ACC112 (cell line): ENCODE measurements around the gene POU2F3.
A peak's percentile ranks its signal among the peaks of the same experiment; 100 is the strongest.

Source experiments
- H2AFZ ChIP-seq: fragments of 200-600 bp; sonication (generic); one replicate; pipeline ENCODE4 v1.6.0; 2017; ENCODE audit warnings: antibody characterized with exemption, low read length; ENCODE audit not compliant: unreplicated experiment
- H3K27ac ChIP-seq: fragments of 200-600 bp; sonication (generic); 2 replicates; pipeline ENCODE4 v1.5.1; 2014; ENCODE audit warnings: low read depth, mild to moderate bottlenecking, antibody characterized with exemption, low read length, moderate library complexity
- H3K27me3 ChIP-seq: fragments of 200-600 bp; sonication (generic); 2 replicates; pipeline ENCODE4 v1.6.1; 2014; ENCODE audit warnings: mild to moderate bottlenecking, antibody characterized with exemption, low read length, moderate library complexity, mixed read lengths; ENCODE audit not compliant: insufficient read depth
- H3K36me3 ChIP-seq: fragments of 200-600 bp; sonication (generic); 2 replicates; pipeline ENCODE4 v1.6.1; 2016; ENCODE audit warnings: mild to moderate bottlenecking, antibody characterized with exemption, low read length, moderate library complexity, mixed read lengths; ENCODE audit not compliant: insufficient read depth
- H3K4me1 ChIP-seq: fragments of 200-600 bp; sonication (generic); one replicate; pipeline ENCODE4 v1.6.1; 2016; ENCODE audit warnings: low read length, mixed read lengths; ENCODE audit not compliant: insufficient read depth, unreplicated experiment, control insufficient read depth
- H3K4me3 ChIP-seq: fragments of 200-600 bp; sonication (generic); 2 replicates; pipeline ENCODE4 v1.5.1; 2014; ENCODE audit warnings: mild to moderate bottlenecking, low read depth, low read length
- H3K79me2 ChIP-seq: fragments of 200-600 bp; sonication (generic); one replicate; pipeline ENCODE4 v1.6.0; 2016; ENCODE audit warnings: low read length; ENCODE audit not compliant: control insufficient read depth, unreplicated experiment, insufficient read depth

The POU2F3 gene

GRCh38 chr11:120324932-120325810, 85.2 kb downstream of the POU2F3 start, which contains the start of gene TLCD5:
Gene TLCD5 (plus strand): TSS chr11:120325299. CDS start chr11:120327442, 2,143 bp downstream.
- Histone ChIP-seq H3K27ac (peak within 1 kb of the TSS; percentile 81), H3K4me3 (peak within 1 kb of the TSS; percentile 94), H2AFZ (peak within 1 kb of the TSS; percentile 66), H3K4me1 (peaks cover 30% of the 10 kb centered on the region), H3K36me3 (peaks cover 5% of the 10 kb centered on the region), H3K79me2 (peaks cover 27% of the 10 kb centered on the region), H3K27me3 (no peaks in the 10 kb centered on the region)

DNA sequence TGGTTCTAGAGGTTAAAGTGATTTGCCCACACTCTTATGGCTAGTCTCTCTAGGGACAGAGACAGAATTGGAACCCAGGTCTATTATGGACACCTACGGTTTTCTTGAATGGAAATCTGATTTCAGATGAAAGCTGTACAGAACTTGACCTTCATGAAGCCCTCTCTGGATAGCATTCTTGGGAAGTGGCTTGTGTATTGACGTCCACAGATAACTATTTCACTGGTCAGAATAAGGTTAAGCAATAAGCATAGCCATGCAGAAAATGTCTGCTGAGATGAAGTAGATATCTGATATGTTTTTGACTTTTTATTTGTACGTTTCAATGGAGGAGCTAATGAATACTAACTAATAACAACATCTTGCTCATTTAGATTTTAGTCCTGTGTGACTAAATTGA, 86.3 kb downstream of the POU2F3 start:
- peaks cover 27% of the 10 kb centered on the region for H3K79me2 ChIP-seq
- H3K27me3 ChIP-seq: no peaks in the 10 kb centered on the region
- H3K4me1 ChIP-seq: peaks cover 41% of the 10 kb centered on the region
- peak overlapping the region; percentile 66 for H2AFZ ChIP-seq
- H3K4me3 ChIP-seq: peak overlapping the region; percentile 94
- H3K27ac ChIP-seq: peak overlapping the region; percentile 81
- H3K36me3 ChIP-seq: peaks cover 11% of the 10 kb centered on the region

- Histone ChIP-seq H3K36me3 (peaks cover 11% of the 10 kb centered on the region), H3K4me3 (peak overlapping the region; percentile 94), H3K27ac (peak overlapping the region; percentile 81), H3K4me1 (peaks cover 47% of the 10 kb centered on the region), H3K79me2 (peaks cover 27% of the 10 kb centered on the region), H3K27me3 (no peaks in the 10 kb centered on the region), H2AFZ (no peak overlapping the region)
Observed at GRCh38 chr11:120326845-120327281, 86.9 kb downstream of the POU2F3 start.

DNA sequence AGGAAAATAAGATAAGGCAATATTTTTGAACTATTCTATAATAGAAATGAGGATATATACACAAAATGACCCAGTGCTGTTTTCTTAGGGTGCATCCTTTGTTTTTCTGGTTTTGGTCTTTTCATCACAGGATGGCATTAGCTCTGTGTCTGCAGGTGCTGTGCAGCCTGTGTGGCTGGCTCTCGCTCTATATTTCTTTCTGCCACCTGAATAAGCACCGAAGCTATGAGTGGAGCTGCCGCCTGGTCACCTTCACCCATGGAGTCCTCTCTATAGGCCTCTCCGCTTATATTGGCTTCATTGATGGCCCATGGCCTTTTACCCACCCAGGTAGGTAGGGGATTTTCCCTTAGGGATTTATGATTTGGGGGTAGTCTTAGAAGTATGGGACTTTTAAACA, 87.4 kb downstream of the POU2F3 start:
- Histone ChIP-seq H3K4me3 (peak overlapping the region; percentile 94), H3K27ac (peak overlapping the region; percentile 81), H3K79me2 (peaks cover 27% of the 10 kb centered on the region), H2AFZ (no peak overlapping the region), H3K27me3 (no peaks in the 10 kb centered on the region), H3K4me1 (peaks cover 52% of the 10 kb centered on the region), H3K36me3 (peaks cover 11% of the 10 kb centered on the region)

- peaks cover 11% of the 10 kb centered on the region for H3K36me3 ChIP-seq
- H2AFZ ChIP-seq: no peak overlapping the region
- peaks cover 27% of the 10 kb centered on the region for H3K79me2 ChIP-seq
- peak overlapping the region; percentile 95 for H3K27ac ChIP-seq
- peaks cover 66% of the 10 kb centered on the region for H3K4me1 ChIP-seq
- H3K27me3 ChIP-seq: no peaks in the 10 kb centered on the region
- H3K4me3 ChIP-seq: no peak overlapping the region
Observed at GRCh38 chr11:120329556-120329955, 89.6 kb downstream of the POU2F3 start.

DNA sequence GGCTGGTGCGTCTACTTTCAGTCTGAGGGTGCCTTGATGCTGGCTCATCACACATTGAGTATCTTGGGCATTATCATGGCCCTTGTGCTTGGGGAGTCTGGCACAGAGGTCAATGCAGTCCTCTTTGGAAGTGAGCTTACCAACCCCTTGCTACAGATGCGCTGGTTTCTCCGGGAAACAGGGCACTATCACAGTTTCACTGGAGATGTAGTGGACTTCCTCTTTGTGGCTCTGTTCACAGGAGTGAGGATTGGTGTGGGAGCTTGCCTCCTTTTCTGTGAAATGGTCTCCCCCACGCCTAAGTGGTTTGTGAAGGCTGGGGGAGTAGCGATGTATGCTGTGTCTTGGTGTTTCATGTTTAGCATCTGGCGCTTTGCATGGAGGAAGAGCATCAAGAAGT, 90.1 kb downstream of the POU2F3 start:
- Histone ChIP-seq H2AFZ (no peak overlapping the region), H3K27ac (peak overlapping the region; percentile 95), H3K4me1 (peaks cover 66% of the 10 kb centered on the region), H3K4me3 (no peak overlapping the region), H3K27me3 (no peaks in the 10 kb centered on the region), H3K79me2 (peaks cover 27% of the 10 kb centered on the region), H3K36me3 (peaks cover 11% of the 10 kb centered on the region)

GRCh38 chr11:120331301-120331996, 91.5 kb downstream of the POU2F3 start:
- Histone ChIP-seq H3K79me2 (peaks cover 21% of the 10 kb centered on the region), H3K27me3 (no peaks in the 10 kb centered on the region), H3K4me3 (peak overlapping the region; percentile 44; the same call in 1 of the 2 replicates), H3K27ac (peak overlapping the region; percentile 95), H2AFZ (no peak overlapping the region), H3K36me3 (peaks cover 11% of the 10 kb centered on the region), H3K4me1 (peaks cover 63% of the 10 kb centered on the region)

DNA sequence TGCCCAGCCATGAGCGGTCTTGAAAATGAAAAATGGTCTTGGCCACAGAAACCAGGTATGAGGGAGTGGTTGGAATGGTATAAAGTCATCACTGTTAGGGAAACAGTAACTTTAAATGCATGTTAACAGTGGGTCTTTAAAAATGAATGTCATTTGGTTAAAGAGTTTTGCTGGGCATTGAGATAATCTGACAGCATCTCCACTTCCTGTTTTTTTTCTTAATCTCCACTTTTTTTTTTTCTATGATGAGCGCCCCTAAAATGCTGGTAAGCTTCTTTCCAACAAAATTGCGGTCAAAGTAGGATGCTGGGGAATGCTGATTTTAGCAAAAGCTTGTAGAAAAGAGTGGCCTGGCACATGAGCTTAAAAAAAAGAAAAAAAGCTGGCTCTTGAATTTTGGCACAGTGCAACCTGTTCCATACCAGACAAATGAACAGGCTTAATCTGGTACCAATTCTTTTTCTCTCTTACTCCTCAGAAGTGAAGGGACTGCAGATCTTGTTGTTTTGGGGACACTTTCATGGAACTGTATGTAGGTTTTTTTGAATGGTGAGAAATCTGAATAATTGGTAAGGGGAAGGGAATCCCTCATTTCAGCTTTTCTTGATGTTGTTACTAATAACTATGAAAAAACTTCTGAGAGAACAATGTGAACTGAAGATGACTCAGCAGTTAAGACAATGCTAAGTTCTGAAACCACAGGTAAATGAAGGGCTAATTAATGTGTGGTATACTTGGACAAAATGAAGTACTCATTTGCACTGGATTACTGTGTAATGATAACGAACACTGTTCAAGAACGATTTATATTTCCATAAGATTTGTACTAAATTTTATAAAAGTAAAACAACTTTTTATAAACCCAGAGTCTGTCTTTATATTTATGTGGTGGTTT, 93.1 kb downstream of the POU2F3 start:
- peaks cover 11% of the 10 kb centered on the region for H3K36me3 ChIP-seq
- H2AFZ ChIP-seq: no peak overlapping the region
- no peak overlapping the region for H3K4me3 ChIP-seq
- H3K4me1 ChIP-seq: peaks cover 50% of the 10 kb centered on the region
- H3K79me2 ChIP-seq: peaks cover 24% of the 10 kb centered on the region
- peak overlapping the region; percentile 95 for H3K27ac ChIP-seq
- no peaks in the 10 kb centered on the region for H3K27me3 ChIP-seq

DNA sequence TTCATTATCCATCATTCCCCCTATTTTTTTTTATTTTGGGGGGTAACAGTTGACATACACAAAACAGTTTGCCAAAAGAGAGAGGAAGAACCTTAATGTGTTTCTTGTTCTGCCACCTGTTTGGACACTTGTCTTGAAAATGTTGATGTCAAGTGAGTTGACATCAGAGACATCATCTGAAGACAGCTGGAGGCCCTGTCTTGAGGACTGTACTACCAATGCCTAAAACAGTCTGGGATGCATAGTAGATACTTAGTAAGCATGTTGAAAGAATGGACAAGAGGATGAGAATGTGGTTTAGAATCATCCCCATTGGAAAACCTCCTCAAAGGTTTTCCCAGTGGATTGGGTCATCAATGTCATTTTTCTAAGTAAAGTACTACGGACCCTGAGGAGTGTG, 93.9 kb downstream of the POU2F3 start:
- no peaks in the 10 kb centered on the region for H3K27me3 ChIP-seq
- H3K4me1 ChIP-seq: peaks cover 50% of the 10 kb centered on the region
- H3K4me3 ChIP-seq: no peak overlapping the region
- peak overlapping the region; percentile 95 for H3K27ac ChIP-seq
- peaks cover 11% of the 10 kb centered on the region for H3K36me3 ChIP-seq
- peaks cover 25% of the 10 kb centered on the region for H3K79me2 ChIP-seq
- no peak overlapping the region for H2AFZ ChIP-seq

DNA sequence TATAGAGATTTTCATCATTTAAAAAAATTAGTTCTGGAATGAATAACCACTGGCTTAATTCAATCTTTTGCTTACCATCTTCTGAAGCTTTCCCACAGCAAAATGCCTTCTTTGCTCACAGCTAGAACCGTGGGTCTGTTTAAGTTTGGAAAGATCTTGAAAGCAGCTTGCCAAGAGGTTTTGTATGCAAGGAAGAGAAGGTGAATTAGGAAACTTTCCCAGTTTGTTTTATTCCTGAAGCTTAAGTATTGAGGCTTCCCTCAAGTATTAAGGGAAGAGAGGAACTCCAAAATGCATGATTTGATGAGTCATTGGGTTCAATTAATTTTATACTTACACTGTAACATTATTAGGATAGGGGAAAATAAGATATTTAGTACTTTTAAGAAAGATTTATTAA, 94.4 kb downstream of the POU2F3 start:
- H3K36me3 ChIP-seq: peaks cover 11% of the 10 kb centered on the region
- peak overlapping the region; percentile 95; the same call in 1 of the 2 replicates for H3K27ac ChIP-seq
- H3K27me3 ChIP-seq: no peaks in the 10 kb centered on the region
- no peak overlapping the region for H2AFZ ChIP-seq
- peaks cover 28% of the 10 kb centered on the region for H3K79me2 ChIP-seq
- peaks cover 45% of the 10 kb centered on the region for H3K4me1 ChIP-seq
- no peak overlapping the region for H3K4me3 ChIP-seq
